Activated CD8-positive, alpha-beta T cell treated with anti-CD3 and anti-CD28 coated beads for 36 hours (primary cell): ENCODE results near the gene GLCE. TPM values are rescaled to one million over a fixed set of nuclear protein-coding genes. Genes with fewer than 3 reads are reported as not detected.

ENCODE experiments used
- ATAC-seq: fragments of 200-7000 bp; cut with Tn5 transposase; one replicate; pipeline ENCODE4 v1.10.0; 2021; ENCODE audit warnings: mild to moderate bottlenecking, moderate library complexity
- CTCF ChIA-PET: fragments of 350-600 bp; sonication (Branson Sonifier 250); formaldehyde crosslinking; loops from one replicate; lab custom pipeline; 2021; ENCODE audit warnings: antibody characterized with exemption; lab: Charles Lee
- POLR2A ChIA-PET: fragments of 350-600 bp; sonication (Branson Sonifier 250); formaldehyde crosslinking; loops from one replicate; lab custom pipeline; 2021; ENCODE audit warnings: antibody characterized with exemption; lab: Charles Lee
- DNase-seq: peaks from one replicate; pipeline ENCODE4 v3.0.0-alpha.2; 2020
- H3K27ac Mint-ChIP-seq: one replicate; pipeline ENCODE4 v1.8.0; 2021; ENCODE audit warnings: mild to moderate bottlenecking, mixed read lengths
- H3K27me3 Mint-ChIP-seq: one replicate; pipeline ENCODE4 v1.8.0; 2021; ENCODE audit warnings: mixed read lengths
- H3K36me3 Mint-ChIP-seq: one replicate; pipeline ENCODE4 v1.8.0; 2021; ENCODE audit warnings: low read depth, mixed read lengths
- H3K4me1 Mint-ChIP-seq: one replicate; pipeline ENCODE4 v1.8.0; 2021; ENCODE audit warnings: low read depth, mixed read lengths
- H3K4me3 Mint-ChIP-seq: one replicate; pipeline ENCODE4 v1.8.0; 2021; ENCODE audit warnings: mild to moderate bottlenecking, moderate library complexity, mixed read lengths
- H3K9me3 Mint-ChIP-seq: one replicate; pipeline ENCODE4 v1.8.0; 2021; ENCODE audit warnings: mixed read lengths
- CTCF ChIP-seq: fragments of 200-600 bp; IDR thresholded peaks from one replicate; pipeline ENCODE4 v1.8.0; 2022; ENCODE audit warnings: antibody characterized with exemption, mild to moderate bottlenecking
- intact Hi-C: fragments of 100-400 bp; cut with micrococcal nuclease; formaldehyde crosslinking; loops from one replicate; pipeline ENCODE4 v1.10.0; 2022
- total RNA-seq, 2 experiments: library from RNA; stranded (reverse); gene quantifications; one replicate each; pipeline ENCODE4 v1.2.3, GENCODE V29; 2021

Gene GLCE
- total RNA-seq, 2 experiments from 2014 or later: 2.8 to 4.3 TPM

GRCh38 chr15:69253156-69253555, 92.7 kb downstream of the GLCE start:
- POLR2A ChIA-PET: no interaction called here
- DNase-seq (no peak), ATAC-seq (no peak)
- CTCF ChIA-PET: interaction anchor here (0.7 to 1.1 kb wide), 2 partner anchors 10 to 194 kb away, joined by 3 to 4 read pairs; no protein-coding TSS in a partner anchor
- H3K36me3 Mint-ChIP-seq: no peaks in the 10 kb centered on the region
- no peak overlapping the region for H3K4me3 Mint-ChIP-seq
- H3K27me3 Mint-ChIP-seq: no peaks in the 10 kb centered on the region
- intact Hi-C loops: no loop called here
- TF ChIP-seq CTCF: no peak
- no peaks in the 10 kb centered on the region for H3K4me1 Mint-ChIP-seq
- H3K9me3 Mint-ChIP-seq: no peaks in the 10 kb centered on the region
- H3K27ac Mint-ChIP-seq: no peak overlapping the region

- H3K27ac Mint-ChIP-seq: no peak overlapping the region
- no peak overlapping the region for H3K4me3 Mint-ChIP-seq
- TF ChIP-seq CTCF: peak; percentile 28
- no peaks in the 10 kb centered on the region for H3K36me3 Mint-ChIP-seq
- DNase-seq (no peak), ATAC-seq (no peak)
- CTCF ChIA-PET: interaction anchor here (0.7 to 2.5 kb wide), 5 partner anchors 9 to 243 kb away, joined by 3 to 10 read pairs (median 3); no protein-coding TSS in a partner anchor
- no peaks in the 10 kb centered on the region for H3K4me1 Mint-ChIP-seq
- no peaks in the 10 kb centered on the region for H3K9me3 Mint-ChIP-seq
- intact Hi-C loops: loop anchor here (5.0 kb wide), 1 partner anchor 208 kb away; no protein-coding TSS in a partner anchor
- POLR2A ChIA-PET: no interaction called here
- no peaks in the 10 kb centered on the region for H3K27me3 Mint-ChIP-seq
Observed at GRCh38 chr15:69265347-69265955, 105.0 kb downstream of the GLCE start.

GRCh38 chr15:69271217-69271616, 110.8 kb downstream of the GLCE start:
- ChIA-PET CTCF (interaction anchor here (1.2 kb wide), 1 partner anchor 212 kb away, joined by 3 read pairs; no protein-coding TSS in a partner anchor), POLR2A (no interaction called here)
- Mint-ChIP-seq H3K9me3 (no peaks in the 10 kb centered on the region), H3K27me3 (no peaks in the 10 kb centered on the region), H3K4me3 (no peak overlapping the region), H3K27ac (no peak overlapping the region), H3K4me1 (no peaks in the 10 kb centered on the region), H3K36me3 (no peaks in the 10 kb centered on the region)
- ATAC-seq (no peak), DNase-seq (no peak)
- TF ChIP-seq CTCF: no peak
- intact Hi-C loops: no loop called here

- no peak for ATAC-seq
- H3K27ac Mint-ChIP-seq: no peak overlapping the region
- no peak for TF ChIP-seq CTCF
- no peak for DNase-seq
- no peaks in the 10 kb centered on the region for H3K36me3 Mint-ChIP-seq
- H3K27me3 Mint-ChIP-seq: no peaks in the 10 kb centered on the region
- ChIA-PET POLR2A (interaction anchor here (0.7 kb wide), 1 partner anchor 331 kb away, joined by 3 read pairs; no protein-coding TSS in a partner anchor), CTCF (no interaction called here)
- no peak overlapping the region for H3K4me3 Mint-ChIP-seq
- intact Hi-C loops: no loop called here
- no peaks in the 10 kb centered on the region for H3K9me3 Mint-ChIP-seq
- H3K4me1 Mint-ChIP-seq: no peaks in the 10 kb centered on the region
Observed at GRCh38 chr15:69272139-69272538, 111.7 kb downstream of the GLCE start.

GRCh38 chr15:69272891-69273290, 112.5 kb downstream of the GLCE start:
- TF ChIP-seq CTCF: no peak
- intact Hi-C loops: no loop called here
- no peak overlapping the region for H3K4me3 Mint-ChIP-seq

More at GRCh38 chr15:69272891-69273290, 112.5 kb downstream of the GLCE start:
- DNase-seq: no peak
- no peaks in the 10 kb centered on the region for H3K27me3 Mint-ChIP-seq
- no peaks in the 10 kb centered on the region for H3K4me1 Mint-ChIP-seq
- H3K36me3 Mint-ChIP-seq: no peaks in the 10 kb centered on the region
- ChIA-PET POLR2A (no interaction called here), CTCF (no interaction called here)
- H3K9me3 Mint-ChIP-seq: no peaks in the 10 kb centered on the region
- H3K27ac Mint-ChIP-seq: no peak overlapping the region
- ATAC-seq: no peak
